ENCODE data around the gene ZCCHC9. TPM values are rescaled to one million over a fixed set of nuclear protein-coding genes. Genes with fewer than 3 reads are reported as not detected.
"Not testable (repeated sequence)": the region's sequence is repeated elsewhere in the genome, so short reads cannot be mapped to it uniquely, and the experiment has no call there.

The ZCCHC9 gene
- total RNA-seq, 1 experiment from 2014 or later: 34.9 TPM

DNA sequence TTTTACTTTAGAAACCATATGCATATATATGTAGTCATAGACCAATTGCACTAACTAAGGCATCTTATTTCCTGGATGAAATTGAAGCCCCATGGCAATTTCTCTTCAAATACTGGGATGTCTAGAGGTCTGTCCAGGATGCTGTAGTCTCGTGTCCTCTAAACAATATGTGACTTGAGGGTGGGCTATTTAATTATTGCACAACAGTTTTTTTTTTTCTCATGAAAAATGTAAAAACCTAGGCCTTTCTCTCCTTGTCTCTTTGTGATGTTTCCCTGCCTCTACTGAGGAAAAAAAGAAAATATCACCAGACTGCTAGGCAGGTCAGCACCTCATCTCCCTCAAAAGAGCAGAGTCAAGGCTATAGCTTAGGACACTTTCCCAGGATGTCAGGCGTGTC lies 34.6 kb downstream of the ZCCHC9 start:
- no peak overlapping the region for H3K27ac Mint-ChIP-seq (ENCODE audit: unreplicated experiment)
- DNase-seq: no peak
- no peaks in the 10 kb centered on the region for H3K36me3 Mint-ChIP-seq (ENCODE audit: insufficient read depth, unreplicated experiment)
- no peaks in the 10 kb centered on the region for H3K4me1 Mint-ChIP-seq (ENCODE audit: low read depth, unreplicated experiment)
- H3K4me3 Mint-ChIP-seq (ENCODE audit: low read depth, unreplicated experiment): no peak overlapping the region
- TF ChIP-seq, protein P1, sequence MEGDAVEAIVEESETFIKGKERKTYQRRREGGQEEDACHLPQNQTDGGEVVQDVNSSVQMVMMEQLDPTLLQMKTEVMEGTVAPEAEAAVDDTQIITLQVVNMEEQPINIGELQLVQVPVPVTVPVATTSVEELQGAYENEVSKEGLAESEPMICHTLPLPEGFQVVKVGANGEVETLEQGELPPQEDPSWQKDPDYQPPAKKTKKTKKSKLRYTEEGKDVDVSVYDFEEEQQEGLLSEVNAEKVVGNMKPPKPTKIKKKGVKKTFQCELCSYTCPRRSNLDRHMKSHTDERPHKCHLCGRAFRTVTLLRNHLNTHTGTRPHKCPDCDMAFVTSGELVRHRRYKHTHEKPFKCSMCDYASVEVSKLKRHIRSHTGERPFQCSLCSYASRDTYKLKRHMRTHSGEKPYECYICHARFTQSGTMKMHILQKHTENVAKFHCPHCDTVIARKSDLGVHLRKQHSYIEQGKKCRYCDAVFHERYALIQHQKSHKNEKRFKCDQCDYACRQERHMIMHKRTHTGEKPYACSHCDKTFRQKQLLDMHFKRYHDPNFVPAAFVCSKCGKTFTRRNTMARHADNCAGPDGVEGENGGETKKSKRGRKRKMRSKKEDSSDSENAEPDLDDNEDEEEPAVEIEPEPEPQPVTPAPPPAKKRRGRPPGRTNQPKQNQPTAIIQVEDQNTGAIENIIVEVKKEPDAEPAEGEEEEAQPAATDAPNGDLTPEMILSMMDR (IDR thresholded peaks at IDR 0.05; ENCODE audit: unreplicated experiment): no peak
- CTCF ChIA-PET: no interaction called here
- BruUV-seq (replicated peaks): no TSS peak
- no peaks in the 10 kb centered on the region for H3K27me3 Mint-ChIP-seq (ENCODE audit: unreplicated experiment)
- intact Hi-C loops (cut with micrococcal nuclease; ENCODE audit: unreplicated experiment): no loop called here
- H3K9me3 Mint-ChIP-seq (ENCODE audit: low read depth, unreplicated experiment): no peaks in the 10 kb centered on the region

DNA sequence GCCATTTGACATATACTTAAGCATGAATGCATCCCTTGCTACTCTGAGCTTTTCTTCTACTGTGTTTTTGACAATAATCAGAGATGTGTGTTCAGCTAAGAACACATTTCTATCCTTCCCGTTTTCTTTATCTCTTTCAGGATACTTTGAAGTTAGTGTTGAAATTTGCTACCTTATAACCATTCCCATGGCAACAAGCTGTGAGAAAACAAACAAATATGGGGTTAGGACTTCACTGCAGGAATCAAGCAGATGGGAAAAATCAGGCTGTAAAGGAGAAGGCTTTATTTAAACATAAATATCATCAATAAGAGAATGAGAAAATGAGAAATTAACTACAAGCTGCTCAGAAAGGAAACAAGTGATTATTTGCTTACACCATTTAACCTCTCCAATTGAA lies 35.2 kb downstream of the ZCCHC9 start:
- Mint-ChIP-seq H3K27me3 (ENCODE audit: unreplicated experiment) (no peaks in the 10 kb centered on the region), H3K9me3 (ENCODE audit: low read depth, unreplicated experiment) (no peaks in the 10 kb centered on the region), H3K4me3 (ENCODE audit: low read depth, unreplicated experiment) (no peak overlapping the region), H3K27ac (ENCODE audit: unreplicated experiment) (no peak overlapping the region), H3K36me3 (ENCODE audit: insufficient read depth, unreplicated experiment) (no peaks in the 10 kb centered on the region), H3K4me1 (ENCODE audit: low read depth, unreplicated experiment) (no peaks in the 10 kb centered on the region)
- intact Hi-C loops (cut with micrococcal nuclease; ENCODE audit: unreplicated experiment): no loop called here
- CTCF ChIA-PET: no interaction called here
- BruUV-seq (replicated peaks): no TSS peak
- no peak for DNase-seq
- TF ChIP-seq, protein P1 (IDR thresholded peaks at IDR 0.05; ENCODE audit: unreplicated experiment): no peak

DNA sequence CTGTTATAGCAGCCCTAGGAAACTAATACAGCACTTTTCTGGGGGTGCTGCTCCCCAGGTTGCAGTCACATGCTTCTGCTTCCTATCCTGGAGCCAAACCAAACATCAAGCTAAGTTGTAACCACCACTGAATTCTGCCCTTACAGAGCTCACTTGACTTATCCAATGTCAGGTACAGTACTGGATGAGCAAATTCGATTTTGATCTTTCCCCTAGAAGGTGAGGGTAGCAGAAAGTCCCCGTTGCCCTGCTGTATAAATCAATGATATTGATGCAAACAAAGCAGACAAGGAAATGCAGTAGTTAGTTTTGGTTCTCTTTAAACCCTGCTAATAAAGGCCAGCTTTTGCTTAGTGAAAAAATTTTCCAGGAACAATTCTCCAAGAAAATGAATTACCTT lies 36.4 kb downstream of the ZCCHC9 start:
- H3K4me3 Mint-ChIP-seq (ENCODE audit: low read depth, unreplicated experiment): no peak overlapping the region
- no peaks in the 10 kb centered on the region for H3K36me3 Mint-ChIP-seq (ENCODE audit: insufficient read depth, unreplicated experiment)
- DNase-seq: no peak
- CTCF ChIA-PET: no interaction called here
- no peaks in the 10 kb centered on the region for H3K27me3 Mint-ChIP-seq (ENCODE audit: unreplicated experiment)
- no peaks in the 10 kb centered on the region for H3K4me1 Mint-ChIP-seq (ENCODE audit: low read depth, unreplicated experiment)
- H3K27ac Mint-ChIP-seq (ENCODE audit: unreplicated experiment): no peak overlapping the region
- intact Hi-C loops (cut with micrococcal nuclease; ENCODE audit: unreplicated experiment): no loop called here
- TF ChIP-seq, protein P1 (IDR thresholded peaks at IDR 0.05; ENCODE audit: unreplicated experiment): no peak
- no TSS peak for BruUV-seq (replicated peaks)
- no peaks in the 10 kb centered on the region for H3K9me3 Mint-ChIP-seq (ENCODE audit: low read depth, unreplicated experiment)

DNA sequence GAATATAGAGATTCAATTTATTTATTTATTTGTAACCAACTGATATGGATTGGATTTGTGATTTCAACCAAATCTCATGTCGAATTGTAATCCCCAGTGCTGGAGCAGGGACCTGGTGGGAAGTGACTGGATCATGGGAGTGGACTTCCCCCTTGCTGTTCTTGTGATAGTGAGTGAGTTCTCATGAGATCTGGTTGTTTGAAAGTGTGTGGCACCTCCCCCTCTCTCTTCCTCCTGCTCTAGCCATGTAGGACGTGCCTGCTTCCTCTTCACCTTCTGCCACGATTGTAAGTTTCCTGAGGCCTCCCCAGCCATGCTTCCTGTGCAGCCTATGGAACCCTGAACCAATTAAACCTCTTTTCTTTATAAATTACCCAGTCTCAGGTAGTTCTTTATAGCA lies 36.8 kb downstream of the ZCCHC9 start:
- DNase-seq; H3K9me3 Mint-ChIP-seq (ENCODE audit: low read depth, unreplicated experiment); H3K27me3 Mint-ChIP-seq (ENCODE audit: unreplicated experiment); BruUV-seq (replicated peaks); H3K4me1 Mint-ChIP-seq (ENCODE audit: low read depth, unreplicated experiment); CTCF ChIA-PET; intact Hi-C loops (cut with micrococcal nuclease; ENCODE audit: unreplicated experiment); H3K4me3 Mint-ChIP-seq (ENCODE audit: low read depth, unreplicated experiment); H3K27ac Mint-ChIP-seq (ENCODE audit: unreplicated experiment); H3K36me3 Mint-ChIP-seq (ENCODE audit: insufficient read depth, unreplicated experiment): not testable (repeated sequence)

DNA sequence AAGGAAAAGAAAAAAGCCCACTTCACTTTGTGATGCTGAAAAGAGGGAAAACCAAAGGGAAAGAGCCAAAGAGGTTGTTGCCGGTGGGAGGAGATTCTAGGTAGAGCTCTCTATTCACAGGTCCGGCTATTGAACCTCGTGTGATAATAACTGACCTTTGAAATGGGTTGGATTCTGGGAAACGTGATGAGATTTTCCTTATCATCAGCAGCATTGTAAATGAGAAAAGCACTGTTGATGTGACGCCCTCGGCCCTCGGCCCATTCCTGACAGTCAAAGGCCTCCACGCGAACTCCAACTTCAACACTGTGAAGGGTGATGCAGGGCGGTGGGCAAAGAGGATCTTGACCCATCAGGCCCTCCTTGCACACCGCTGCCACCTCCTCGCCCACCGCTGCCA lies 43.3 kb downstream of the ZCCHC9 start:
- BruUV-seq (replicated peaks): no TSS peak
- Mint-ChIP-seq H3K27me3 (ENCODE audit: unreplicated experiment) (no peaks in the 10 kb centered on the region), H3K4me1 (ENCODE audit: low read depth, unreplicated experiment) (no peaks in the 10 kb centered on the region), H3K9me3 (ENCODE audit: low read depth, unreplicated experiment) (no peaks in the 10 kb centered on the region), H3K4me3 (ENCODE audit: low read depth, unreplicated experiment) (no peak overlapping the region), H3K27ac (ENCODE audit: unreplicated experiment) (no peak overlapping the region), H3K36me3 (ENCODE audit: insufficient read depth, unreplicated experiment) (no peaks in the 10 kb centered on the region)
- no peak for DNase-seq
- CTCF ChIA-PET: no interaction called here
- intact Hi-C loops (cut with micrococcal nuclease; ENCODE audit: unreplicated experiment): no loop called here
- TF ChIP-seq, protein P1 (IDR thresholded peaks at IDR 0.05; ENCODE audit: unreplicated experiment): no peak
